GM18867 (cell line): ENCODE data around the gene IFT88.
A peak's percentile ranks its signal among the peaks of the same experiment; 100 is the strongest.

Source experiments
- ATAC-seq: cut with Tn5 transposase; IDR thresholded peaks from one replicate; pipeline ENCODE4 v1.9.1; 2021; ENCODE audit warnings: mild to moderate bottlenecking, moderate library complexity; ENCODE audit not compliant: unreplicated experiment

Gene IFT88

GRCh38 chr13:20566898-20567874 is at the start of gene IFT88:
TSS of gene IFT88 (plus strand) at chr13:20567157. CDS start at chr13:20574386, 7,229 bp downstream.
- ATAC-seq, result peak; percentile 85

- ATAC-seq, result no peak
These were observed 48.3 kb upstream of the IFT88 start for GRCh38 chr13:20518660-20519100.

GRCh38 chr13:20519875-20520274 is 47.1 kb upstream of the IFT88 start:
- ATAC-seq, result no peak

GRCh38 chr13:20521364-20522115 is 45.4 kb upstream of the IFT88 start:
- no peak for ATAC-seq

GRCh38 chr13:20525144-20525600 is 41.8 kb upstream of the IFT88 start:
- peak; percentile 28 for ATAC-seq

GRCh38 chr13:20525601-20526544 is 41.1 kb upstream of the IFT88 start, which contains the start of gene CRYL1:
TSS of gene CRYL1 (minus strand) at chr13:20525857. CDS start at chr13:20525794, 63 bp downstream.
- ATAC-seq, result peak; percentile 91

DNA sequence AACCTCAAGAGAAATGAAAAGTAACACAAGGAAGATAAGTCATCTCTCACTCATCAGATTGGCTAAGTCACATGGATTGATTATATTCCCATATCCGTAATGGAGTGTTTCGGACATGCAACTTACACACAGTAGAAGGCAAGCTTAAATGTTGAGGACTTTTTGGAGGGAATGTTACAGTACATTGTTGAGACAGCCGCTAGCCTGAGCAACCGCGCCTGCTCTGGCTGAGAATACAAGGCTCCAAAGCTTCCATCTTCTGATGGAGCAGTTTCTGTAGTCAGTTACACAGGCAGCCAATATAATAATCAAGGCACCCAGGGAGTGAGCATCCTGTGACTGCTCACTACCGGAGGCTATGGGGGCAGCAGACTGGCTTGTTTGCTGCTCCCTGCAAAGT is 40.3 kb upstream of the IFT88 start:
- no peak for ATAC-seq

- no peak for ATAC-seq
These were observed 38.5 kb upstream of the IFT88 start for GRCh38 chr13:20528452-20528851.

GRCh38 chr13:20534038-20534608 is 32.8 kb upstream of the IFT88 start:
- ATAC-seq, result no peak

GRCh38 chr13:20536992-20537391 is 30.0 kb upstream of the IFT88 start:
- ATAC-seq, result no peak

DNA sequence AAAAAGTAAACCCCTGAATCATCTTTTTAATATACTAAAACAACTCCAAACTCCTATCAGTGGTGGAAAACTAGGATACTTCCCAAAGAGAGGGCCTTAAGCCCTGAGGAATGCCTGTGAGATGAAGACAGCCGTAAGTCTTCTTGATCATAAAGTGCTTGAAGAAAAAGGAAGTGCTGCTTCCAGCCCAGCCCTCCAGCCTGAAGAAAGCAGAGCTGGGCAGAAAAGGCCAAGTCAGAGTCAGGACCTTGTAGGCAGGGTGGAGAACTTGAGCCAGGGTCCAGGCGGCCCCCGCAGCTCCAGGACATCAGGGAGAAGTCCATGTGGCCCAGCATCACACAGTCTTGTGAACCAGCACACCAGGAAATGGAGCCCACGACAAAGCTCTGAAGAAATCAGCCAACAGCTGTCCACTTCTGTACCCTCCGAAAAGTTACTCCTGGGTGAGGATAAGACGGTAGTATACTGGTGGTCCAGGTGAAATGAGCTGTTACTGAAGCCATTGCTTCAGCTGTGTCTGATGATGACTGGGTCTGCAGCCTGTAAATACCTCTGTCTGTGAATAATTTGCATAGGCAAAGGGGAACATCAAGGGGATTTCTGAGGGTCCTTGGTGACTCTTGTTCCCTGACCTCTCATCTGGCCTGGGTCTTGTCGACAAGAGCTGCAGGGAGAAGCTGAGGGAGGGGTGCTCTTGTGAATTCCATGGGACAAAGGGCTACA is 22.6 kb upstream of the IFT88 start:
- ATAC-seq, result no peak

GRCh38 chr13:20546556-20546955 is 20.4 kb upstream of the IFT88 start:
- ATAC-seq, result no peak

- no peak for ATAC-seq
These were observed 19.5 kb upstream of the IFT88 start for GRCh38 chr13:20547479-20547908.

GRCh38 chr13:20550799-20551198 is 16.2 kb upstream of the IFT88 start:
- no peak for ATAC-seq

GRCh38 chr13:20553311-20553710 is 13.6 kb upstream of the IFT88 start:
- ATAC-seq, result no peak

- no peak for ATAC-seq
These were observed 8.0 kb upstream of the IFT88 start for GRCh38 chr13:20558982-20559381.

GRCh38 chr13:20559659-20560356 is 7.1 kb upstream of the IFT88 start:
- ATAC-seq, result no peak

DNA sequence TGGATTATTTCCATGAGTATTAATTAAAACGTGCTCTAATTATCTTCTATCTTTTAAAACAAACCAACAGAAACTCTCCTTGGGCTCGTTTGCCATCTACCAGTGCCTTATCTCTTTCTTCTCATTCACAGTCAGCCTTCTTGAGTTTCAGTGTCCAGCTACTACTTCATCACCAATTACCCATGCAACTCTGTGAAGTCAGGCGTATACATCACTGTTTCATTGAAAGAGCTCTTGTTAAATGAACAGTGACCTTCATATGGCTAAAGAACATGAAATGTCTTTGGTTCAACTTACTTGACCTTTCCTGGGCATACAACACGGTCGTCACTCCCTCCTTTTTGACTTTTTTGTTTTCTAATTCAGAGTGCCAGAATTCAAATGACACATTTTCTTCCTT is 5.2 kb upstream of the IFT88 start:
- ATAC-seq, result no peak
